Muscle layer of duodenum (tissue), 2 donors: ENCODE measurements around the gene MUC4.

Experiments used
- H3K27ac ChIP-seq: one replicate; pipeline ENCODE4 v1.7.0; 2013; ENCODE audit warnings: mild to moderate bottlenecking, low read length
- H3K27me3 ChIP-seq: one replicate; pipeline ENCODE4 v1.7.0; 2013; ENCODE audit warnings: low read depth, mild to moderate bottlenecking, control low read depth, low read length
- H3K36me3 ChIP-seq, 2 donors: one replicate each; pipeline ENCODE4 v1.7.0; 2013; ENCODE audit warnings: low read length in 2 of 2, control low read depth in 1 of 2, mild to moderate bottlenecking in 1 of 2; ENCODE audit not compliant: insufficient read depth in 2 of 2, control insufficient read depth in 1 of 2
- H3K4me1 ChIP-seq, 2 donors: one replicate each; pipeline ENCODE4 v1.7.0; 2013; ENCODE audit warnings: low read length in 2 of 2, mild to moderate bottlenecking in 2 of 2, control low read depth in 1 of 2, moderate library complexity in 1 of 2; ENCODE audit not compliant: insufficient read depth in 2 of 2, control insufficient read depth in 1 of 2
- H3K4me3 ChIP-seq, 2 donors: one replicate each; pipeline ENCODE4 v1.7.0; 2013; ENCODE audit warnings: low read length in 2 of 2, low read depth in 1 of 2, mild to moderate bottlenecking in 1 of 2
- H3K9me3 ChIP-seq, 2 donors: one replicate each; pipeline ENCODE4 v1.7.0; 2013; ENCODE audit warnings: low read length in 2 of 2, control low read depth in 1 of 2, mild to moderate bottlenecking in 1 of 2; ENCODE audit not compliant: control insufficient read depth in 1 of 2
- donor health status: healthy.

The MUC4 gene

GRCh38 chr3:195762249-195762585 is 49.5 kb downstream of the MUC4 start:
- Histone ChIP-seq H3K36me3 (no peaks in the 10 kb centered on the region), H3K4me3 (no peak overlapping the region), H3K27me3 (peaks cover 17% of the 10 kb centered on the region)

DNA sequence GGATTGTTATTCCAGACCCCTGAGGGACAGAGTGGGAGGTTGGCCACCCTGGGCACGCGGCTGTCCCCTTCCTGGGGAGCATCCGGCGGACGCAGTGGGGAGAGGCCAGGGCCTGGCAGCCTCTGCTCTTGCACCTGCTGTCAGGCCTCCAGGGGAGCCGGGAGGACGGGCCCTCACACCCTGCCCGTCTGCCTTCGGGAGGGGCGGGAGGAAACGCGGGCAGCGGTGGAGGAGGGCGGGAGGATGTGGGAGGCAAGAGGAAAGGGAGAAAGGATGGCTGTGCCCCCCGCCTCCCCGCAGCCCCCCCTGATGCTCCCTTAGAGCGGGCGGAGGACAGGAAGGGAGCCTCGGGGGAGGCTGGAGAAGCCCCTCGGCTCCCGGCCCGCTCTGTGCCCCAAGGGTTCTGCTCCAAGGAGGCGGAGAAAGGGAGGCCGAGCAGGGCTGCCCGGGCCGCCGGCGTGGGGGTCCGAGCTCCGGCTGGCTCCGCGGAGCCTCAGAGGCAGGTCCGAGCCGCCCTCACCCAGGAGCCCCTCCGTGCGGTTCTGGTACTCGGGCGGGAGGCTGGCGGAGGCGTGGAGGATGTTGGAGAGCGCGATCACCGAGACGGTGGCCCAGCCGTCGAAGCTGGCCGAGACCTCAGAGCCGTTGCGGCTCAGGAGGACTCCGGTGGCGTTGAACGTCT is 50.0 kb downstream of the MUC4 start:
- H3K9me3 ChIP-seq = no peaks in the 10 kb centered on the region
- no peak overlapping the region for H3K27ac ChIP-seq
- H3K4me3 ChIP-seq = no peak overlapping the region
- no peaks in the 10 kb centered on the region for H3K36me3 ChIP-seq
- peaks cover 17% of the 10 kb centered on the region for H3K27me3 ChIP-seq
- peaks cover 0 to 16% of the 10 kb centered on the region in 2 donors for H3K4me1 ChIP-seq

More at GRCh38 chr3:195762249-195762585, 49.5 kb downstream of the MUC4 start:
- Histone ChIP-seq H3K4me1 (peaks cover 0 to 16% of the 10 kb centered on the region in 2 donors), H3K9me3 (no peaks in the 10 kb centered on the region), H3K27ac (no peak overlapping the region)

- no peaks in the 10 kb centered on the region for H3K36me3 ChIP-seq
- no peak overlapping the region for H3K27ac ChIP-seq
- H3K27me3 ChIP-seq = peaks cover 17% of the 10 kb centered on the region
- no peaks in the 10 kb centered on the region for H3K9me3 ChIP-seq
- H3K4me1 ChIP-seq = peaks cover 0 to 16% of the 10 kb centered on the region in 2 donors
- H3K4me3 ChIP-seq = no peak overlapping the region
Measured at GRCh38 chr3:195761123-195761566, 50.6 kb downstream of the MUC4 start.

- no peak overlapping the region for H3K4me3 ChIP-seq
Measured at GRCh38 chr3:195760345-195761122, 51.2 kb downstream of the MUC4 start.

DNA sequence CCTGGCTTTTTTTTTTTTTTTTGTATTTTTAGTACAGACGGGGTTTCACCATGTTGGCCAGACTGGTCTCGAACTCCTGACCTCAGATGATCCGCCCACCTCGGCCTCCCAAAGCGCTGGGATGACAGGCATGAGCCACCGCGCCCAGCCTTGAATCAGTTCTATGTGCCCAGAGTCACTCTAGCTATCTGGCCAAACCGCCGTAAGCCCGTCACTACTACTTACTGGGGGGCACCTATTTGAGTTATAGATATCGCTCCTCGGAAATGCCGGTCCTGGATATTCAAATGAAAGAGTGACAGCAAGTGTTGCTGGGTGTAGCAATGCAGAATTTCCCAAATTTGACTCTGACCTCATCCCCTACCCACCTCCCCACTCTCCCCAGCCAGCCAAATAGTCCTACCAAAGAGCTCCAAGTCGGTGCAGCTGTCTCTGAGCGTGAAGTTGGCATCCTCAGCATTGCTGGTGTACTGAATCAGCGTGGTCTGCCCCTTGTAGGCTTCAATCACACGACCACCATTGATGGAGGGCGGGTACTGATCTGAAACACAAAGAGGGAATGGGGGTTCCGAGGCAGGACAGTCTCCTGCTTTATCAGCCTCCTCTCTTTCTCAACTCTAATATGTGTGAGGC is 52.9 kb downstream of the MUC4 start:
- Histone ChIP-seq H3K4me3 (no peak overlapping the region), H3K9me3 (no peaks in the 10 kb centered on the region), H3K27me3 (peaks cover 17% of the 10 kb centered on the region), H3K27ac (no peak overlapping the region), H3K36me3 (no peaks in the 10 kb centered on the region), H3K4me1 (peaks cover 0 to 16% of the 10 kb centered on the region in 2 donors)

More at GRCh38 chr3:195760345-195761122, 51.2 kb downstream of the MUC4 start:
- Histone ChIP-seq H3K9me3 (no peaks in the 10 kb centered on the region), H3K27ac (no peak overlapping the region), H3K36me3 (no peaks in the 10 kb centered on the region), H3K27me3 (peaks cover 17% of the 10 kb centered on the region), H3K4me1 (peaks cover 0 to 16% of the 10 kb centered on the region in 2 donors)

GRCh38 chr3:195757827-195758226 is 53.9 kb downstream of the MUC4 start:
- Histone ChIP-seq H3K4me3 (no peak overlapping the region), H3K27me3 (peaks cover 17% of the 10 kb centered on the region)

GRCh38 chr3:195757438-195757770 is 54.3 kb downstream of the MUC4 start:
- Histone ChIP-seq H3K36me3 (no peaks in the 10 kb centered on the region), H3K4me1 (peaks cover 0 to 16% of the 10 kb centered on the region in 2 donors)

More at GRCh38 chr3:195757827-195758226, 53.9 kb downstream of the MUC4 start:
- Histone ChIP-seq H3K9me3 (no peaks in the 10 kb centered on the region), H3K36me3 (no peaks in the 10 kb centered on the region), H3K4me1 (peaks cover 0 to 16% of the 10 kb centered on the region in 2 donors), H3K27ac (no peak overlapping the region)

DNA sequence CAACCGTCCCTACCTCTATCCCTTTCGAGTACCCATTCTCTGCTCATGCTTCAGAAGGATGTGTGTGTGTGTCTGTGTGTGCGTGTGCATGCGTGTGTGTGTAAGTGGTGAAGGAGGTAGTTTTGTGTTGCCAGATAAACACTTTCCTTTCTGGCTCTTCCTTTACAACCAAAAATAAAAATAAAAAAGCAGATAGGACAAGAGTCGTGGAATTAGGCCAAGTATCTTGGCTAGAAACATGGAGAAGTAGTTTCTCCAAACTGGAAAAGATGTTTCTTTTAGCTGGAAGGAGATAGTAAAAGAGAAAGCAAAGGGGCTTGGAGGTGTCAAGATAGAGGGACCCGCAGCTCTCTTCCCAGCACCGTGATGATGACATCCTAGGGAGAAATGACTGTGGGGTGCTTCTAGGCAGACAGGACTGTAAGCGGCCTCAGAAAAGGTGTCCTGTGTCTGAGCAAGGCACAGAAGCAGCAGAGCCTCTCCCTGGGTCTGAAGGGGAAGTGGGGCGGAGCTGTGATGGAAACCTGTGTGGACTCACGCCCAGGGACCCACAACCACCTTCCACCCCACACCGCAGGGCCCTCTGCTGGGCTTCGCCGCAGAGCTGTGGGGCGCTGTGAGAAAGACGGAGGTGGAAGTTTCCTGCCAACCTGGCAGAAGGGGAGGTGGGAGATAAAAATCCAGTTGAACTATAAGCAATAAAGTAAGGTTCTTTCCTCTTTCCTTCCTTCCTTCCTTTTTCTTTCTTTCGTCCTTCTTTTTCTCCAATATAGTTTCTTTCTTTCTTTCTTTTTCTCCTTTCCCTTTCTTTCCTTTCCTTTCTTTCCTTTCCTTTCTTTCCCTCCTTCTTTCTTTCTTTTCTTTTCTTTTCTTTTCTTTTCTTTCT is 55.7 kb downstream of the MUC4 start:
- Histone ChIP-seq H3K4me3 (no peak overlapping the region), H3K27ac (no peak overlapping the region), H3K9me3 (no peaks in the 10 kb centered on the region), H3K27me3 (peaks cover 11% of the 10 kb centered on the region), H3K36me3 (no peaks in the 10 kb centered on the region), H3K4me1 (peaks cover 0 to 12% of the 10 kb centered on the region in 2 donors)

More at GRCh38 chr3:195757438-195757770, 54.3 kb downstream of the MUC4 start:
- peaks cover 17% of the 10 kb centered on the region for H3K27me3 ChIP-seq
- H3K27ac ChIP-seq = no peak overlapping the region
- H3K9me3 ChIP-seq = no peaks in the 10 kb centered on the region
- no peak overlapping the region for H3K4me3 ChIP-seq

GRCh38 chr3:195755391-195755790 is 56.3 kb downstream of the MUC4 start:
- H3K4me1 ChIP-seq = peaks cover 0 to 8% of the 10 kb centered on the region in 2 donors
- H3K9me3 ChIP-seq = no peaks in the 10 kb centered on the region
- peaks cover 5% of the 10 kb centered on the region for H3K27me3 ChIP-seq
- no peak overlapping the region for H3K27ac ChIP-seq
- H3K4me3 ChIP-seq = no peak overlapping the region
- no peaks in the 10 kb centered on the region for H3K36me3 ChIP-seq

DNA sequence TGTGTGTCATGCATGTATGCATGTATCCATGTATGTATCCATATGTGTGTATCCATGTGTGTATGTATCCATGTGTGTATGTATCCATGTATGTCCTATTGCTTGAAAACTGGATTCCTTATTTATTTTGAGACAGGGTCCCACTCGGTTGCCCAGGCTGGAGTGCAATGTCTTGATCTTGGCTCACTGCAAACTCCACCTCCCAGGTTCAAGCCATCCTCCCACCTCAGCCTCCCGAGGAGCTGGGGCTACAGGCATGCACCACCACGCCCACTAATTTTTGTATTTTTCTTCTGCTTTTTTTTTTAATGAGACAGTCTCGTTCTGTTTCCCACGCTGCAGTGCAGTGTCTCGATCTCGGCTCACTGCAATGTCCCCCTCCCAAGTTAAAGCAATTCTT is 56.8 kb downstream of the MUC4 start:
- Histone ChIP-seq H3K4me1 (peaks cover 0 to 5% of the 10 kb centered on the region in 2 donors), H3K36me3 (no peaks in the 10 kb centered on the region), H3K27ac (no peak overlapping the region), H3K9me3 (no peaks in the 10 kb centered on the region), H3K27me3 (peaks cover 5% of the 10 kb centered on the region), H3K4me3 (no peak overlapping the region)
